ENCODE data around the gene SYT2.

Gene SYT2

GRCh38 chr1:202600432-202601041, 109.7 kb downstream of the SYT2 start:
- no peaks in the 10 kb centered on the region for H3K27me3 ChIP-seq
- H3K9me3 ChIP-seq = no peaks in the 10 kb centered on the region
- H3K27ac ChIP-seq = peak overlapping the region; percentile 51 to 62
- TF ChIP-seq CTCF (IDR thresholded peaks at IDR 0.05) = peak in 1 of 2 experiments; percentile 1
- no peak for DNase-seq
- peaks cover 0 to 9% (median 4%) of the 10 kb centered on the region in 4 donors for H3K4me1 ChIP-seq
- no peak overlapping the region for H3K4me3 ChIP-seq
- intact Hi-C loops (cut with DNase I; ENCODE audit: low total_unique reads) = loop anchor here (10.0 kb wide), 1 partner anchor 106 kb away; no protein-coding TSS in a partner anchor
- peaks cover 18 to 81% (median 60%) of the 10 kb centered on the region in 3 donors for H3K36me3 ChIP-seq

- Histone ChIP-seq H3K27ac (peak overlapping the region; percentile 51 to 62), H3K4me1 (peaks cover 0 to 9% (median 4%) of the 10 kb centered on the region in 4 donors), H3K4me3 (no peak overlapping the region), H3K9me3 (no peaks in the 10 kb centered on the region), H3K27me3 (no peaks in the 10 kb centered on the region), H3K36me3 (peaks cover 17 to 75% (median 63%) of the 10 kb centered on the region in 3 donors)
- DNase-seq = peak; percentile 60 to 78
- TF ChIP-seq CTCF (IDR thresholded peaks at IDR 0.05) = peak; percentile 76 to 84
- intact Hi-C loops (cut with DNase I; ENCODE audit: low total_unique reads) = loop anchor here (10.0 kb wide), 1 partner anchor 105 kb away; no protein-coding TSS in a partner anchor
Observed at GRCh38 chr1:202599669-202600431, 110.4 kb downstream of the SYT2 start.

GRCh38 chr1:202597090-202597761, 113.0 kb downstream of the SYT2 start:
- H3K36me3 ChIP-seq = peaks cover 10 to 54% (median 53%) of the 10 kb centered on the region in 3 donors
- H3K4me3 ChIP-seq = no peak overlapping the region
- H3K9me3 ChIP-seq = no peaks in the 10 kb centered on the region
- H3K4me1 ChIP-seq = peaks cover 0 to 29% (median 14%) of the 10 kb centered on the region in 4 donors
- peak overlapping the region in 1 of 2 donors; percentile 62 for H3K27ac ChIP-seq
- H3K27me3 ChIP-seq = no peaks in the 10 kb centered on the region
- intact Hi-C loops (cut with DNase I; ENCODE audit: low total_unique reads) = no loop called here
- no peak for DNase-seq
- no peak for TF ChIP-seq CTCF (IDR thresholded peaks at IDR 0.05)

GRCh38 chr1:202596638-202597037, 113.6 kb downstream of the SYT2 start:
- H3K4me3 ChIP-seq = no peak overlapping the region
- H3K9me3 ChIP-seq = no peaks in the 10 kb centered on the region
- H3K27me3 ChIP-seq = no peaks in the 10 kb centered on the region
- TF ChIP-seq CTCF (IDR thresholded peaks at IDR 0.05) = no peak
- peaks cover 4 to 53% (median 47%) of the 10 kb centered on the region in 3 donors for H3K36me3 ChIP-seq
- no peak for DNase-seq
- peaks cover 0 to 35% (median 19%) of the 10 kb centered on the region in 4 donors for H3K4me1 ChIP-seq
- no peak overlapping the region for H3K27ac ChIP-seq
- intact Hi-C loops (cut with DNase I; ENCODE audit: low total_unique reads) = no loop called here

GRCh38 chr1:202593845-202594244, 116.4 kb downstream of the SYT2 start:
- Histone ChIP-seq H3K27ac (peak overlapping the region; percentile 77 to 82), H3K9me3 (no peaks in the 10 kb centered on the region), H3K4me1 (peaks cover 9 to 53% (median 37%) of the 10 kb centered on the region in 4 donors), H3K4me3 (no peak overlapping the region), H3K36me3 (peaks cover 4 to 41% (median 34%) of the 10 kb centered on the region in 3 donors), H3K27me3 (no peaks in the 10 kb centered on the region)
- TF ChIP-seq CTCF (IDR thresholded peaks at IDR 0.05) = no peak
- intact Hi-C loops (cut with DNase I; ENCODE audit: low total_unique reads) = no loop called here
- no peak for DNase-seq
